Activated T-cell treated with anti-CD3 and anti-CD28 coated beads, Interleukin-2, amount 50 U/mL, for 1 hour (primary cell): ENCODE results near the gene TMEM51.

Experiments used
- DNase-seq: peaks from one replicate; pipeline ENCODE4 v3.0.0-alpha.2; 2020

TMEM51 gene

DNA sequence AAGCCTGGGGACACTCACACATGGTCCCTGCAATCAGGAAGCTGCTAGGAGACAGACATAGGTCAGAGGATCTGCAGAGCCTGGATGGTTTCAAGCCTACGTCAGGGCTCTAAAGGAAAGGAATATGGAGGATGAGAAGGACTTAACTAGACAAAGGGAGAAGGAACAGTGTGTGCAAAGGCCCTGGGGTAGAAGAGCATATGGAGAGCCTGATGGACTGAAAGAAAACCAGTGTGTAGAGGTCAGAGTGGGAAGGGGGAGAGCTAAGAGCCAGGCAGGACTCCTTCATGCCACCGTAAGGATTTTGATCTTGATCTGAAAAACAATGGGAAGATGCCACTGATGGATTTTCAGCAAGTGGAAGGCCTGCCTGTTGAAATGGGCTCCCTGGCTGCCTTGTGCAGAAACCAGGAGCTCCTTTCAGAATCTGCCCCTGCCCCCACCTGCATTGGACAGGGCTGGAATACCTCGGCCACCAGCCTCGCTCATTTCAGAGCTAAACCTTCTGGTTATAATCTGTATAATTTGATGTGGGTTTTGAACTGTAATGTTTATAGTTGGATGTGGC lies 102.1 kb downstream of the TMEM51 start:
- DNase-seq = no peak

DNA sequence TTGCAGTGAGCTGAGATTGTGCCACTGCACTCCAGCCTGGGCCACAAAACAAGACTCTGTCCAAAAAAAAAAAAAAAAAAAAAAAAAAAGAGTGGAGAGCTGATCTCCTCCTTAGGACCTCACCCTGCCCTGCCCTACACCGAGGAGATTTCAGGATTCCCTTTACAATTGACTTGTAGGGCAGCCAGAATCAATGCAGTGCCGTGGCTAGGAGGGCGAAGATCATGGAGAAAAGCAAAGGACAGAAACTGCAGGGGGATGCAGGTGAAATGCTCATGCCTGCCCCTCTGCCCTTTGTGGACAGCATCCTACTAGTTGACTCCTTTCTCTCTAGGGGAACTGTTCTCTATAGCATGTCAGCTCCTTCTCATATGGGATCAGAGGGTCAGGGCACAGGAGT lies 103.0 kb downstream of the TMEM51 start:
- DNase-seq = no peak

DNA sequence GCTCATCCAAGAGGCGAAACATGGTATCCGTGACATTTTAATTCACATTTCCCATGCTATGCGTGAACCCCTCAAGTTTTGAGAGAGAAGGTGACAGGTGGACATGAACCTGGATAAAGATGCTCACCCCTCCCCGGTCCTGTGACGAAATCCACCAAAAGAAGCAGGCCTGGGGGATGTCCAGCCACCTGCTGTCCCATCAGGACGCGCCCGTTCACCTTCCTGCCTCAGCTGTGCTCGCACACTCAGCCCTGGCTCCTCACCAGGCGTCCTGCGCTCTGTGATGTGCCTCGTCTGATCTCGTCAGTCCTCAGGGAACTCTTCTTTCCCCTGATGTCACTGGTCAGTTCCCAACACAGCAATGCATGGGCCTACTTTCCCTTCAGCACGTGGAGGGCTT lies 103.8 kb downstream of the TMEM51 start:
- DNase-seq = no peak

DNA sequence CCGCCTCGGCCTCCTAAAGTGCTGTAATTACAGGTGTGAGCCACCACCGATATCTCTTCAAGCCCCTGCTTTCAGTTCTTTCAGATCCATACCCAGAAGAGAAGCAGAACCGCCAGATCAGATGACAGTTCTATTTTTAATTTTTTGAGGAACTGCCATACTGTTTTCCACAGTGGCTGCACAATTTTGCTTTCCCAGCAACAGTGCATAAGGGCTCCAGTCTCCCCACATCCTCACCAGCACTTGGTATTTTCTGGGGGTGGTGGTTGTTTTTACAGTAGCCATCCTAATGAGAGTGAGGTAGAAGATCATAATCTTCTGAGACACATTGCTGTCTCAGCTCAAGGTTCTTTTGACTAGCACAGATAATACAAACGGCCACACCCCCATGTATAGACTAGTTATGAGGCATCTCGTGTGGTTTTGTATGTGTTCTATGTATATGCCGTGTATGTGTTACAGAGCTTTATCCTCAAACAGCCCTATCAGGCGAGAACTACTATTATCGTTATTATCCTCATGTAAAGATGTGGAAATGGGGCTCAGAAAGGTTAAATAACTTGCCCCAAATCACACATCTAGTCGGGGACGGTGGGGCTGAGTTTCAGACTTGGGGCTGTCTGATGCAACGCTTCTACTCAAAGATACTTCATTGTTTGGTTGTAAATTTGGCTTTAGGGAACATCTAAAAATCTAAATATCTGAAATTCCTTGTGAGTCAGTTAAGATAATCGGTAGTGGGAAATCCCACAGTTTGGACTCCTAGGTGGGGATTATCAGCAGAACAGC lies 105.5 kb downstream of the TMEM51 start:
- no peak for DNase-seq

DNA sequence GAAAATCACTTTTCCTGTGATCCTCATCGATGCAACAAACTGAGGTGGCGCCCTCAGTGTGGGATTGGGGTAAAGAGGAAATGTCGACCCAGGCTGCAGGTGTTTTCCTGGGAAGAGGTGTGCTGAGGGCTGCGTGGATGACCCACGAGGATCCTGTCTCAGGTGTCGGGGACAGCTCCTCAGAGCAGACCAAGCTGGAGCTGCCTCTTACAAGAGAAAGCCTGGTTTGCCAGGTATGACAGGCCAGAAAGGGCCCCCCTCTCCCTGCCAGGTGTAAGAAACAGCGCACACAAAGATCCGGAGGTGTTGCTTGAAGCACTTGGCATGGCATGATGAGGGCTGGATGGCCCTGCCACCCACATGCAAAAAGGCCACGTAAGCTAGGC lies 106.1 kb downstream of the TMEM51 start:
- no peak for DNase-seq

DNA sequence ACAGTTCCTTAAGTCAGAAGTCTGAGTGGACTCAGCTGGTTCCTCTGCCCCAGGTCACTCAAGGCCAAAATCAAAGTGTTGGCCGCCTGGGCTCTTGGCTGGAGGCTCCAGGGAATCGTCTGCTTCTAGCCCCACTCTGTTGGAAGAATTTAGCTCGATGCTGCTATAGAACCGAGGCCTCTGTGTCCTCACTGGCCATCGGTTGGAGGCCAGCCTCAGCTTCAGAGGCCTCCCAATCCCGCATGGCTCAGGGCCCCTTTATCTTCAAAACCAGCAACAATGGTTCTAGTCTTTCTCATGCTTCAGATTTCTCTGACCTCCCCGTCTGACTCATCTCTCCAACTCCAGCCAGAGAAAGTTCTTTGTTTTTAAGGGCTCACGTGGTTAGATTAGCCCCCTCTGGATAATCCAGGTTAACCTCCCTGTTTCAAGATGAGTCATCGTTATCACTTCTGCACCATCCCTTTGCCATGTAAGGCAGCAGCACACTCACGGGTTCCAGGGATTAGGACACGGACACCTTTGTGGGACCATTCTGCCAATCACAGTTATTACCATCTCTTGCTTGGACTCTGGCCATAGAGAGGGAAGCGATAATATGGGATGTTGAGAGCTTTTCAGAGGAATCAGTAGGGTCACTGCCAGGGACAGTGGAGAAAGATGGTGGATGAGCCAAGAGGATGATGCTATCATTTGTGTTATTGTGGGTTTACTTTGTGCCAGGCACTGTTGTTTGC lies 107.0 kb downstream of the TMEM51 start:
- DNase-seq = no peak

DNA sequence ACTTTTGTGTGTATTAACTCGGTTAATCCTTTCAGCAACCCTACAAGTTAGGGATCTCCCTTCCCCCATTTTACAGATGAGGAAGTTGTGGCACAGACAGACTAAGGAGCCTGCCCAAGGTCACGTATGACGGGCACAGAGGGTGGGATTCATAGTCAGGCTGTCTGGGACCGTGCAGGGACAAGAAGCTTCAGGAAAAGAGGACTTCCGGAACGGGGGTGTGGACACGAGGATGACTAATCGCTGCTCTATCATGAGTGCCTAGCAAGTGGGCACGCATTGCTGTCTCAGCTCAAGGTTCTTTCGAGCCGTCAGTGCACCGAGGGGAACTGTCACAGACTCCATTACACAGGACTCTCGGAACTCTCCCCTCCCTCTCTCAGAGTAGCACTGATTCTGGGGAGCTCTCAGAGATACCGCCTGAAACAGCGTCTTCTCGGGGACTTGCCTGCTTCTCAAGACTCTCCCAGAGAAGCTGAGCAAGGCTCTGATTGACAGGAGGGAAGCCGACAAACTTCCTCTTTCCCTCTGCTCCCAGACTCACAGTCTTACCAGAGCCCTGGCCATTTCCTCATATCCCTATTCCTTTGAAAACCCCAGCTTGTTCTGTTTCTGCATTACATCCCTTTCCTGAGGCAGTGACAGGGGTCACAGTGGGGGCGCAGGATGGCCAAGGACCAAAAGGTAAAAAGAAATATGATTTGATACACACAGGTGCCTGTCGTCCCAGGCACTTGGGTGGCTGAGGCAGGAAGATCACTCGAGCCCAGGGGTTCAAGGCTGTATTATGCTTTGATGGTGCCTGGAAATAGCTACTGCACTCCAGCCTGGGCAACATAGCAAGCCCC lies 107.8 kb downstream of the TMEM51 start:
- DNase-seq = no peak

DNA sequence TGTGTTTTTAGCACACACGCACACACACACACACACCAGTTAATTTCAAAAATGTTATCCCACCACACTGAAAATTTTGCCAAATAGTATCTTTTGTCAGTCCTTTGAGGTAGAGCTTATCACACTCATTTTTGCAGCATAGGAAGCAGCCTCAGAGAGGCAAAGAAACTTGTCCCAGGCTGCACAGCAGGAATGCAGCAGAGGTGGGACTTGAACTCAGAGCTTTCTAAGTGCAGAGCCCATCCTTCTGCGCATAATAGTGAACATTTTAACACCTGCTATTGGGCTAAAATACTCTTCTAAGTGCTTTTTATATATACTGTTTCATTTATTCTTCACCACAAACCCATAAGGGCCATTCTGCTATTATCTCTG lies 108.4 kb downstream of the TMEM51 start:
- DNase-seq = no peak

DNA sequence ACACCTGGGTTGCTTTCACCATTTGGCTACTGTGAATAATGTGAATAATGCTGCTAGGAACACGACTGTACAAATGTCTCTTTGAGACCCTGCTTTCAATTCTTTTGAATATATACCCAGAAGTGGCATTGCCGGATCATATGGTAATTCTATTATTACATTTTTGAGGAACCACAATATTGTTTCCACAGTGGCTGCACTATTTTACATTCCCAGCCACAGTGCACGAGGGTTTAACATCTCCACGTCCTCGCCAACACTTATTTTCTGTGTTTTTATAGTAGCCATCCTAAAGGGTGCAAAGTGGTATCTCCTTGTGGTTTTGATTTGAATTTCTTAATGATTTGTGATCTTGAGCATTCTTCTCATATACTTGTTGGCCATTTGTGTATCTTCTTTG lies 109.2 kb downstream of the TMEM51 start:
- DNase-seq = no peak

DNA sequence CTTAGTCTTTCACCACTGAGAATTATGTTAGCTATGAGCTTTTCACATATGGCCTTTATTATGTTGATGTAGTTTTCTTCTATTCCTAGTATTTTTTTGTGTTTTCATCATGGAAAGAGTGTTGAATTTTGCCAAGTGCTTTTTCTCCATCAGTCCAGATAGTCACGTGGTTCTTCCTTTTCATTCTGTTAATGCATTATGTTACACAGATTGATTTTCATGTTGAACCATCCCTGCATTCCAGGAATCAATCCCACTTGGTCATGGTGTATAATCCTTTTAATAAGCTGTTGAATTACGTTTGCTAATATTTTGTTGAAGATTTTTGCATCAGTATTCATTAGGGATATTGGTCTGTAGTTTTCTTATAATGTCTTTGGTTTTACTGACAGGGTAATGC lies 111.2 kb downstream of the TMEM51 start:
- DNase-seq = no peak
